GM19468 (cell line): ENCODE results near the gene ATRNL1.
"Not testable (repeated sequence)": the region's sequence is repeated elsewhere in the genome, so short reads cannot be mapped to it uniquely, and the experiment has no call there.

Experiments
- ATAC-seq: cut with Tn5 transposase; IDR thresholded peaks from one replicate; pipeline ENCODE4 v1.9.1; 2021; ENCODE audit warnings: mild to moderate bottlenecking, moderate library complexity, moderate number of reproducible peaks; ENCODE audit not compliant: unreplicated experiment; ENCODE audit errors: extremely low read depth

The ATRNL1 gene

GRCh38 chr10:115827231-115828009, 734.3 kb downstream of the ATRNL1 start:
- no peak for ATAC-seq

GRCh38 chr10:115828182-115828581, 735.0 kb downstream of the ATRNL1 start:
- not testable (repeated sequence) for ATAC-seq

DNA sequence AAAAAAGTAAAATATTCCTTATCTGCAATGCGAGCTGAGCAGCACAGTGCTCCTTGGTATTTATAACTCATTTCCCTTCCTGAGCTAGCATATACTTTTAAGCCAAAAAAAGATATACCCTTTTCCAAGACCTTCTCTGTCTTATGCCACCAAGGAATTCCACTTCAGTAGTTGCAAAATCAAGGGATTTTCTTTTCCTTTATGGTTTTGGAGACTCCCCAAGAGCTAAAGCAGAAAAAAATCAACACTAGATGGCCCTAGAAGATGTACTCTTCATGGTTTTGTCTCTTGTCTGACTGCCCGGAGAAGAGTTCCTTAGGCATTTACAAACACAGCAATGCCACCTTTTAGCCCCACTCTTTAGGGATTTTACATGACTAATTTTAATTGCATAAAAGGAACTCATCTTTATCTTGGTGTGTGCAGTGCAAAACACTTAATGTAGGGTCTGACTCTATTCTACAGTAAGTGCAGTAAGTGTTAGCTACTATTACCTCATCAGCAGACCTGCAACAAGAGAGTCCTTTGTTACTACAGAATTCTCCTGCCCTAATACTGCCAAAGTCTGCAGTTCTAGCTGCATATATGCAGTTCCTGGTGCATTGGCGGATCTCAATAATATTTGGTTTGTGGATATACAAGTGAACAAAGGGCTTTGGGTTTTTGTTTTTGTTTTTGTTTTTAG, 736.5 kb downstream of the ATRNL1 start:
- ATAC-seq: no peak

GRCh38 chr10:115830265-115830970, 737.3 kb downstream of the ATRNL1 start:
- no peak for ATAC-seq

DNA sequence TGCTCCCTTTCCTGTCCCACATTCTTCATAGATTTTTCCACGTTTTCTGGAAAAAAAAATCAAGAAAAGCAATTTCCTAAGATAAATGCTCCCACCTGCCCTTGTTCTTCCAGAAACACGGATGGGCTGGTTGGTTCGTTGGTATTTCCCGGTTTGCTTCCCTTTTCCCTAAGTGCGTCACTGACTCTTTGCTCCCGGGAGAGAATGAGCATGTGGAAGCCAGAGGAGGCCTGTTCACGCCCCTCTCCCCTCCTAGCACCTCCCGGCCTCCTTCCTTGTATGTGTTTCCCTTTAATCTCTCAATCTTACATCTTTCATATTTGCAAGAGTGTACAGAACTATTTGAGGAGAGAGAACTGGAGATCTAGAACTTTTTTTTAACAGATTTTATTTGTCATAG, 737.9 kb downstream of the ATRNL1 start:
- ATAC-seq: no peak

GRCh38 chr10:115833119-115833518, 740.0 kb downstream of the ATRNL1 start:
- ATAC-seq: no peak

DNA sequence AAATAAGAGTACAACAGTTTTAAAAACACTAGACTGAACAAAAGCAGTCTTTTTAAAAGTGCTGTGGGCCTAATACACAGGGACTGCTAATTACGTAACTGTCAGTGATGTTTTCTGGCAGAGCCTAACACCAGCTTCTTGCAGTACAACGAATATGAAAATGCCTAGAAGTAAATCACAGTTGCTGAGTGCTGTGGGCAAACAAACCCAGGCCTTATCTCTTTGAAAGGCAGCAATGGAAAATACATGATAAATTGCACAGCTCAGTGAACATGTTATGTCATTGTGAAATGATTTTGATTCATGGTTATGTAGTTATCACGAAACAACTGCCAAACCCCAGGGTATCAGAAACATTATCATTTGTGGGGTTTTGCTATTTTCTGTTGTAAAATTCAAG, 751.4 kb downstream of the ATRNL1 start:
- ATAC-seq: no peak

- no peak for ATAC-seq
Measured at GRCh38 chr10:115845921-115846320, 752.8 kb downstream of the ATRNL1 start.

DNA sequence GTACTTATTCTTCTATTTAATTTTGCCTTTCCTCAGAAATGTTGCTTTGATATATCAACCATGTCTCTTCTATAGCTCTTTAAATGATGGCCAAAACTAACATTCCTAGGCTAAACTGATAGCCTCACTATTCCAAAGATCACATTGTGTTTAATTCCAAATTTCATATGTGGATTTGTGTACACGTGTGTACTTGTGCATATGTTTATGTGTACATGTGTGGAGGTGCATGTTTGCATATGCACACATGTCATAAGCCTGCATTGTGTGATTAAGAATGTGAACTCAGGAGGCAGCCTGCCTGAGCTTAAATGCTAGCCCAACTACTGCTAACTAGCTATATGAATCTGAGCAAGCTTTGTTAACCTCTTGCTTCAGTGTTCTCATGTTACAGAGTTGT, 753.4 kb downstream of the ATRNL1 start:
- ATAC-seq: no peak

- ATAC-seq: no peak
Measured at GRCh38 chr10:115849197-115849596, 756.0 kb downstream of the ATRNL1 start.

DNA sequence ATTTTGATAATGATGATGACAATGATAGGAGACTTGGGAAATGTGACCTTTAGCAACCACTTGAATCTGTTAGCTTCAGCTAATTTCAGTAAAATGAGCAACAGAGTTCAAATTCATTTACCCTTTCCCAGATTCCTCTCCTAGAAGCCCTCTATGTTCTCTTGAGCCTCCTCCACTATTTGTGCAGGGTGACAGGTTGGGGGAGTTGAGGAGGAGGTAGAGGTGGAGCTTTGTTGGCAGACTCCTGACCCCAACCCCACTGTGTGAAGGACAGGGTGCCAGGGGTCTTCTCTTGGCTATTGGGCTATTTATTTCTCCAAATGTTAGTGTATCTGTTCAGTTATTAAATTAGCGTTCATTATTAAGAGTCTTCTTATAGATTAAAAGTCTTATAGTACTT, 757.5 kb downstream of the ATRNL1 start:
- ATAC-seq: no peak

DNA sequence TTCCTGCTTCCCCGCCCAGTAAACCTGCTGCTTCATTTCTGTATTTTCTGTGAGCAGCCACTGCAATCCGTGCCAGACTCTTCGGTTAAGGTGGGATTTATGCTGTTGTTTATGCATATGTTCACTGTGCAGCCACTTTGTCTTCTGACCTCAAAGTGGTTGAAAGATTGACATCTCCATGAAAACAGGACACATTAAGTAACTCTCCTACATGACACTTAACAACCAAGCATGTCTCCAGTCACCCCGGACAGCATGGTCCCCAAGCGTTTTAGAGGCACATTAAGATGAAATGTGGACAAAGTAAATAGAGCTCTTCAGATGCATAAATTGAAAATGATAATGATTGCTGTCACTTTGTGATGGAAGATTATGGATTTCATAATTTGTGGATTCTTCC, 758.5 kb downstream of the ATRNL1 start:
- ATAC-seq: no peak

DNA sequence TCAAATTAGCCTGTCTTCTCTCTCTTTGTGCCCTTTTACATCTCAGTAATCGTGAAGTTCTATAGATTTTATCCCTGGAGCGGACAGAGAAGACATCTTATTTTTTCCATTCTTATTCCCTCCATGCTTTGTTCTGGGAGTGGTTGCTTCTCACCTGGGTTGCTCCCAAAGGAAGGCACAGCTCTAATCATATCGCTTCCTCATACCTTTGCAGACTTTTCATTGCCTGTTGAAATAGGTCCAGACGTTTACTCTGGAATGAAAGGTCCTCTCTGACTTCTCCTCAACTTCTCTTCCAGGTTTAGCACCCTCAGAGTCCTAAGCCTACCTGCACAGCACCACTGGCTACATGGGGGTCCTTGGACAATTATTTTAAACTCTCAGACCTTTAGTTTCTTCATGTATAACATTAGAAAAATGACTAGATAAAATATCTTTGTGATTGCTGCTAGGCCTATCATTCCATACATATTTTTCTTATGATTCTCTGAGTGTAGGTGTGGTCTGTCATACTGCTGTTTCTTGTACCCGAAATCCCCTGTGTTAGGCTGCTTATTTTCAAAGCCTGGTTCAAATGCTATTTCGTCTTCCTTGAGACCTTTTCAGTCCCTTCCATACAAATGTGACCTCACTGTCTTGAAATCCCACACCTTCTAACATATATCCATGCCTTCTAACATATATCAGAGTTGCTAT, 761.7 kb downstream of the ATRNL1 start:
- ATAC-seq: no peak

DNA sequence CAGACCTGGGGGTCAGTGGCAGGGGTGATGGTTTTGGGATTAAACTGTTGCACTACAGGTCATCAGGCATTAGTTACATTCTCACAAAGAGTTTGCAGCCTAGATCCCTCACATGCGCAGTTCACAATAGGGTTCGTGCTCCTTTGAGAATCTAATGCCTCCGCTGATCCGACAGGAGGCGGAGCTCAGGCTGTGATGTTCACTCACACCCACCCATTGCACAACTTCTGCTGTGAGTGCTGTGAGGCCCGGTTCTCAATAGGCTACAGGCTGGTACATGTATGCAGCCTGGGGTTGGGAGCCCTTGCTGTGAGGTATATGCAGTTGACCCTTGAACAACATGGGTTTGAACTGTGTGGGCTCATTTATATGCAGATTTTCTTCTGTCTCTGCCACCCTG, 763.4 kb downstream of the ATRNL1 start:
- ATAC-seq: no peak

GRCh38 chr10:115857856-115858255, 764.7 kb downstream of the ATRNL1 start:
- ATAC-seq: no peak

GRCh38 chr10:115860182-115861107, 767.3 kb downstream of the ATRNL1 start:
- ATAC-seq: no peak

DNA sequence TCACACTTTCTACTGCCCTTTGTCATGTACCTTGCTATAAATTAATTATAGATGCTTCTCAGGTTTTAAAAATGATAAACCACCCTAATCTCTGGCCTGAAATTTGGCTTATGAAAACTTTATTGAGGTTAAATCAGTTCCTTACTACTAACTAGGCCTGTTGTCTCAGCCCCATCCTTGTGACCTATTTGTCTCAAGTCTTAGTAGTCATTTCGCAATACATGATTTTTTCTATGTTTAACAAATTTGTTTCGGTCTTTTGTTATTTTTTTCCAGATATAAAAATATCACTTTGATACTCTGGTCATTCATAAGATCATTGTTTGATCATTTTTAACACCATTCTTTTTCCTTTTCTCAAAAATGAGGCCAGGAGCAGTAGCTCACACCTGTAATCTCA, 768.3 kb downstream of the ATRNL1 start:
- ATAC-seq: no peak

GRCh38 chr10:115861864-115862263, 768.7 kb downstream of the ATRNL1 start:
- ATAC-seq: no peak

GRCh38 chr10:115866174-115866573, 773.0 kb downstream of the ATRNL1 start:
- no peak for ATAC-seq

GRCh38 chr10:115866691-115867090, 773.5 kb downstream of the ATRNL1 start:
- no peak for ATAC-seq
